GM21717 (cell line): Measurements from ENCODE around the gene IGF2BP2.
"Not testable (repeated sequence)": the region's sequence is repeated elsewhere in the genome, so short reads cannot be mapped to it uniquely, and the experiment has no call there.

Experiments used
- ATAC-seq: cut with Tn5 transposase; IDR thresholded peaks from one replicate; pipeline ENCODE4 v1.9.1; 2021; ENCODE audit warnings: mild to moderate bottlenecking, moderate library complexity; ENCODE audit not compliant: unreplicated experiment

Gene IGF2BP2

DNA sequence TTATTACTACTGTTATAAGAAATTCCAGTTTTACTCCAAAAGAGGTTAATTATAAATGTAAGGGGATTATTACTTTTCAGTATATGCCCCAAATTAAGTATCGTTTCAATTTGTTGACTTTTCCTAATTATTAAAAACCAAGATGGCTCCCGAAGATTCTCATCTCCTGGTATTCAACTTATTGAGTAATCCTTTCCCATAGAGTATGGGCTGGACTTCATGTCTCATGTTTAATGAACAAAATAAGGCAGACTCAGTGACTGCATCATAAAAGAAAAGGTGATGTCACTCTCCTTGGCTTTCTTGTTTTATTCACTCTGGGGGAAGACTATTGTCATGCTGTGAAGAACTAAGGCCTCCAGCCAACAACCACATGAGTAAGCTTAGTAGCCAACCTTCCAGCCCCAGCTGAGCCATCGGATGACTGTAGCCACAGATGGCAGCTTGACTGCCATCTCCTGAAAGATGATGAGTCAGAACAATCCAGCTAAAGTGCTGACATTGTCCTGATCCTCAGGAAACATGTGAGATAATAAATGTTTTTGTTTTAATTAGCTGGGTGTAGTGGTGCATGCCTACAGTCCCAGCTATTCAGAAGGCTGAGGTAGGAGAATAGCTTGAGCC is 17.3 kb downstream of the IGF2BP2 start:
- ATAC-seq: no peak

DNA sequence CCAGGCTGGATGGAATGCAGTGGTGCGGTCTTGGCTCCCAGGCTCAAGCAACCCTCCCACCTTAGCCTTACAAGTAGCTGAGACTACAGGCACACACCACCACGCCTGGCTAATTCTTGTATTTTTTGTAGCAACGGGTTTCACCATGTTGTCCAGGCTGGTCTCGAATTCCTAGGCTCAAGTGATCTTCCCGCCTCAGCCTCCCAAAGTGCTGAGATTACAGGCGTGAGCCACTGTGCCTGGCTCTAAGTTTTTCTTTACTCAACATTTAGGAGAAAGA is 26.1 kb downstream of the IGF2BP2 start:
- ATAC-seq: not testable (repeated sequence)

DNA sequence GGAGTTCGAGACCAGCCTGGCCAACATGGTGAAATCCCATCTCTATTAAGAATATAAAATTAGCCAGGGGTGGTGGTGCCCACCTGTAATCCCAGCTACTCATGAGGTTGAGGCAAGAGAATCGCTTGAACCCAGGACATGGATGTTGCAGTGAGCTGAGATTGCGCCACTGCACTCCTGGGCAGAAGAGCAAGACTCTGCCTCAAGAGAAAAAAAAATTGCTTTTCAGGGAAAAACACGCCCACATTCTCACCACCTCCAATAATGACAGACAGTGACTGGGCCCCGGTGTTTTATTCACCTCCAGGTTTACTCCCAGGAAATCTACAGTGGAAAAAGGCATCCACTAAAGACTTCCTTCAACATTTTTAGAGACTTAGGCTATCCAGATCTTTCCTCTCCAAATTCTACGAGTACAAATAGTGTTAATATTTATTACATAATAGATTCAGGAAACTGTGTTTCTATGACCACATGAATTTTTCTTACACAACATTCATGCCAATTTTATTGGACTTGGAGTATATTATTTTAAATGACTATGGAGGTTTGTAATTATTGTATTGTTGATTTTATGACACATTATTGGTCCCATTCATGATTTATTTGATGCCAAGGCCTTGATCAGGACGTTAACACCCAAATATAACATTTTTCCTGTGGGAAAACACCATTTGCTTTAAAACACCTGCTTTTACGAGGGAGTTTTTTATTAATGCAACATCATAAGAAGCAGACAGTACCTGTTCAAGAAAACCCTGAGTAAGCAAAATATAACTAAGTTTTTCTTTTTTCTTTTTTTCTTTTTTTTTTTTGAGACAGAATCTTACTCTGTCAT is 26.6 kb downstream of the IGF2BP2 start:
- ATAC-seq: no peak

DNA sequence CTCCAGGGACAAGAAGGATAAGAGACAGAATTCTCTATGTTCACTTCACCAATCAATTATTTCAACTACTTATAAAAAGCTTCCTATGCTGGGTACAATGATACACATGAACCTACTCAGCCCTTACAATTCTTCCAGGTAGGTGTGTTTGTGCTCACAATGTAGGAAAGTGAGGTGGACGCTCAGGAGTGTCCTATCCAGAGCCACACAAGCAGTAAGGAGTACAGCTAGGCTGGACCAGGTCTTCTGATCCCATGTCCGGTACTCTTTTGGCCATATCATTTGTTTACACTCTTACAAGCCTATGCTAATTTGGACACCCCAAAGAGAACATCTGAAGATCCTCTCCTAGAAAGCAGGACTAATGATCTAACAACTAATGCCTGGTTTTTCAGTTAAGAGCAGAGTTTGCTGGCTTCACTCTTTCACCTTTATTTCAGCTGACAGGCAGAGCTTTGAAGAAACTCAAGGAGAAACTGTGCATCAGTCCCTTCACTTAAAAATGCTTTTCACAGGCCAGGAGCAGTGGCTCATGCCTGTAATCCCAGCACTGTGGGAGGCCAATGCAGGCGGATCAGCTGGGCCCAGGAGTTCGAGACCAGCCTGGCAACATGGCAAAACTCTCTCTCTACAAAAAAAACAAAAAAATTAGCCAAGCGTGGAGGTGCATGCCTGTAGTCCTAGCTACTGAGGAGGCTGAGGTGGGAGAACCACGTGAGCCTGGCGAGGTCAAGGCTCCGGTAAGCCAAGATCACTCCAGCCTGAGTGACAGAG is 27.5 kb downstream of the IGF2BP2 start:
- ATAC-seq: no peak

DNA sequence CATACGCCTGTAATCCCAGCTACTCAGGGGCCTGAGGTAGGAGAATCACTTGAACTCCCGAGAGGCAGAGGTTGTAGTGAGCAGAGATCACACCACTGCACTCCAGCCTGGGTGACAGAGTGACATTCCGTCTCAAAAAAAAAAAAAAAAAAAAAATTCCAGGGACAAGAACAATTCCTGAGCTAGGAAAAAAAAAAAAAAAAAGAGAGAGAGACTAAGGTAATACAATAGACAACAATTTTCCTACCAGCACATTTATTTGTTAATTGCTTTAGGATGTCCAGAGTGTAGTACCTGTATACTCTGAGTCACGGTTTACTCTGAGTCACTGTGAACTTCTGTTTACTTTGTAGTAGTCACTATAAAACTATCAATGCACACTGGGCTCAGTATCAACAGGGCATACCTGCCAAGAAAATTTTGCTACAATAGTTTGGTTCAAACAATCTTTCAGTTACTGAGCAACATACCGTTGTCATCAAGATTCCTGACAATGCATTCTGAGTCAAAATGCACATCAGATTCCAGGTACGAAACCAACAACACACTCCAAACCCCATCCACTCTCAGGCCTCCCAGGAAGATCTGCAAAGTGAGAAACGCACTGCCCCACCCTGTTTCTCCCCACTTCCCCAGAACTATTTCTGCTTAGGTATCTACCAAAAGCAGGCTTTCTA is 28.3 kb downstream of the IGF2BP2 start:
- no peak for ATAC-seq

DNA sequence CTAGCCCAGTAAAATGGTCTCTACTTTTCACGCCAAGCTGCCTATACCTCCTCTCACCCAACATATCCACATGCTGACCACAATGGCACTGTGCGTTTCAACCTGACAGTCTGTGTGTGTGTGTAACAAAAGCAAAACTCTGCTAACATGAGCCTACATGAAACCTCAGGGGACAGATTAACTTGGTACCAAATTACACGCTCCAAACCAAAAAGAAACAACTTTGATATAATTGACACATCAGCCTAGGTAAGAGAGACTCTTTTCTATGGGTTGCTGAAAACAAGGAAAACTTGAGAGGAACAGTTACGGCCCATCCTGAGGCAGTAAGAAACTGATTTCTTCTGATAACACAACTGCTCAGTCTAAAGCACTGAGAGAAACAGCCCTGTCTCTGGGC is 31.5 kb downstream of the IGF2BP2 start:
- no peak for ATAC-seq

DNA sequence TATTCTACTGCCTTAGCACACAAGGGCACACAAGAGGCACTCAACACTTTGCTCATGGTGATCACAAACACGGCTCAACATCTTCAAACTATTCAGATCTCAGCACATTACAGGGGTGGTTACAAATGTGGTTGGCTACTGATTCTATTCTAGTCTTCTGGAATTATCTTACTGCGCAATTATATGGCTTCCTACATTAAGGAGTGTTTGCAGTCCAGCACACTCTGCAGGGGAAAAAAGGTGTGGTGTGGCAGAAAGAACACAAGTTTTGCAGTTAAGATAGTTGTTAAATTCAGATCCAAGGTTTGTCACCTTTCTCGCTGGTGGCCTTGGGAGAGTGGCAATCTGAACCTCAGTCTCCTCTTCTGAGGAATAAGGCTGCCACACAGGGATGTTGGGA is 31.9 kb downstream of the IGF2BP2 start:
- no peak for ATAC-seq

DNA sequence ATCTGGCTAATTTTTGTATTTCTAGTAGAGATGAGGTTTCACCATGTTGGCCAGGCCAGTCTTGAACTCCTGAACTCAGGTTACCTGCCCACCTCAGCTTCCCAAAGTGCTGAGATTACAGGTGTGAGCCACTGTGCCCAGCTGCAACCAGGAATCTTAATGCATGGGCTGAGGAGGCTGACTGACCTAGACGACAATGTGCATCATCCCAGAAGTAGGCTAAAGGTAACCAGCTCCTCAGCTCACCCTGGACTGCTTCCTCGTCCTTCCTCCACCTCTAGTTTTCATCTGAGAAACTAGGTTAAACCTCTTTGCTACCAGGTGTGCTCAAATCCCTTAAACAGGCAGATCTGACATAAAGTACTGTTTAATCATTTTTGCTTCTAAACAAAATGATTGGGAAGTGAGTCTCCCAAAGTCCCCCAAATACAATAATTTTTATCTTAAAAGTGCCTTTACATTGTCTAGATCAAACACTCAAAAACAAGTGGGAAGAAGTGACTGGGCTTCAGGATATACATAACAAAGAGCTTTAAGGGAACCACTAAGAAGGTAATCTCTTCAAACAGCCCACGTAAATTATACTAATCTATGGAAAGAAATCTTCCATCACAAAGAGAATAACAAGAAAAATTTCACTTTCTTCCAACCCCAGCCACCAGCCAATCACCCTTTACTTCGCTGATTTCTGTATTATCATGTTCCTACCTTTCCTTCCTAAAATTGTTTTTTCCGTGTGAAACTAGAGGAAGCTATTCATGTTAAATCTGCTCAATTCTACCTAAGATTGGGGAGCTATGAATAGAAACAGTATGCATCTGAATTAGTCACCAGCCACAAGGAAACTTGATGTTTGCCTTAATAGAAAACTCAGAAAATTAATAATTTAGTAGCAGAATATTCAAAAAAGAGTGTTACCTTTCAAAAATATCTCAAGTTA is 34.7 kb downstream of the IGF2BP2 start:
- ATAC-seq: no peak

DNA sequence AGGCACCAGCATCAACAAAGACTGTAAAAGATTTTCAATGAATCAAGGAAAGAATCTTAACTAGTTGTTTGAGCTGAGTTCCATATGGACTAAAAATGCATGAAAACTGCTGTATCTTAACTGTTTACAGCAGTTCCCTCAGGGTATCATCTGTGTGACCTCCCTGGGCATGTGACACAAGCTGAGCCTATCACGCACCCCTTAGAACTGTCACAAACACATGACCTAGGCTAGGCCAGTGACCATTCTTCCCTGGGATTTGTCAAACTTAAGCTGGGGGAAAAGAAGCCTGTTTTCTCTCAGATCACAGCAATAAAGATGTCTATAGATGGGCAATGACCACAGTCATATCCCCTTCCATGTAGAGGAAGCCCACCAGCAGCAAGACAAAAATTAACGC is 35.7 kb downstream of the IGF2BP2 start:
- ATAC-seq: no peak

DNA sequence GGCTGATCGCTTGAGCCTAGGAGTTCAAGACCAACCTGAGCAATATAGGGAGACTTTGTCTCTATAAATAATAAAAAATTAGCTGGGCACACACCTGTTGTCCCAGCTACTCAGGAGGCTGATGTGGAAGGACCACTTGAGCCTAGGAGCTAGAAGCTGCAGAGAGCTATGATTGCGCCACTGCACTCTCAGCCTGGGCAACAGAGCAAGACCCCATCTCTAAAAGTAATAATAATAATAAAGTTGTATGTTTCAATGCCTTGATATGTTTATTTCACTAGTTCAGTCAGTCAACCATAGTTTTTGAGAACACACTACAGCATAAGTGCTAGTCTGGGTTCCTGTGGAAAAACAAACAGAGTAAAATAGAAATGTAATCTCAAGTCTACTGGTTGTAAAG is 36.5 kb downstream of the IGF2BP2 start:
- ATAC-seq: no peak

DNA sequence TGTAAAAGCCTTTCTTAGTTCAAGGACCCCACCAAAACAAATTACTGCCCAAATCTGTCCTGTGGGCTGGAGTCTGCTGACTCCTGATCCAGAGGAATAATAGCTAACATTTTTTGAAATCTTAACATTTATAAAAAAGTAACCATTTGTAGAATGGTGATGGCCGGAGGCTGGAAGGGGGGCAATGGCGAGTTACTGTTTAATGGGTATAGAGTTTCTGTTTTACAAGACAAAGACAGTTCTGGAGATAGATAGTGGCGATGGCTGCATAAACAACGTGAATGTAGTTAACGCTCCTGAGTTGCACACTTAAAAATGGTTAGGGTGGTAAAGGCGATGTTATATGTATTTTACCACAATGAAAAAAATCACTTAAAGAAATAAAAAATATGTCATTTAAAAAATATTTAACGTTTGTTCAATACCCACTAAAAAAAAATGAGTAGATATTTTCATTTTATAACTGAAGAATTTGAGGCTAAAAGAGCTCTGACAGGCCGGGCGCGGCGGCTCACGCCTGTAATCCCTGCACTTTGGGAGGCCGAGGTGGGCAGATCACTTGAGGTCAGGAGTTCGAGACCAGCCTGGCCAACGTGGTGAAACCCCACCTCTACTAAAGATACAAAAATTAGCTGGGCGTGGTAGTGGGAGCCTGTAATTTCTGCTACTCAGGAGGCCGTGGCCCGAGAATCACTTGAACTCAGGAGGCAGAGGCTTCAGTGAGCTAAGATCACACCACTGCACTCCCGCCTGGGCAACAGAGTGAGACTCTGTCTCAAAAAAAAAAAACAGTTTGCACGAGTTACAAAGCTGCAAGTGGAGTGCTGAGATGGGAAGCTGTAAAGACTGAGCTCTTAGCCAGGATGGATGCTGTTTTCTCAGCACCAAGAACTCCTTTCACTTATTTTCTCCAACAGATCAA is 37.6 kb downstream of the IGF2BP2 start:
- no peak for ATAC-seq

DNA sequence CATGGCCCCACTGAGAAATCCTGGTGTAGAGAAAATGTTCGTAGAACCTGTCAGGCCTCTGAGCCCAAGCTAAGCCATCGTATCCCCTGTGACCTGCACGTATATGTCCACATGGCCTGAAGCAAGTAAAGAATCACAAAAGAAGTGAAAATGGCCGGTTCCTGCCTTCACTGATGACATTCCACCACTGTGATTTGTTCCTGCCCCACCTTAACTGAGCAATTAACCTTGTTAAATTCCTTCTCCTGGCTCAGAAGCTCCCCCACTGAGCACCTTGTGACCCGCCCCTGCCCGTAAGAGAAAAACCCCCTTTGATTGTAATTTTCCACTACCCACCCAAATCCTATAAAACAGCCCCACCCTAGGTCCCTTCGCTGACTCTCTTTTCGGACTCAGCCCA is 38.6 kb downstream of the IGF2BP2 start:
- not testable (repeated sequence) for ATAC-seq

DNA sequence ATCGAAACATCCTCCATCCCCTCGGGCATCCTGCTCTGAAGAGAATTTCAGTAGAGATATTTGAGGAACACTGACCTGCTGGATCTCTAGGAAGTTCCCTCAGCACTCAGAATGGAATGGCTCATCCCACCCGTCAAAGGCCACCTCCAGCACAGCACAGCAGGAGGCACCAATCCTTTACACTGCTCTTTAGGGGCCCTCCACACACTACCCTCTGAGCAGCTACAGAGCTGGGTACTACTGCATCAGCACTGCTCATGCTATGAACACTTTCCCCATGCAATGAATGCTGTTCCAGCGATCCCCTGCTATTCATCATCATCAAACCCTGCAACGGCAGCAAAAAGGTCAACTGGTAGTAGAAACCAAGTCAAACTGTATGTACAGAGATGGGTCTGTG is 40.5 kb downstream of the IGF2BP2 start:
- no peak for ATAC-seq

DNA sequence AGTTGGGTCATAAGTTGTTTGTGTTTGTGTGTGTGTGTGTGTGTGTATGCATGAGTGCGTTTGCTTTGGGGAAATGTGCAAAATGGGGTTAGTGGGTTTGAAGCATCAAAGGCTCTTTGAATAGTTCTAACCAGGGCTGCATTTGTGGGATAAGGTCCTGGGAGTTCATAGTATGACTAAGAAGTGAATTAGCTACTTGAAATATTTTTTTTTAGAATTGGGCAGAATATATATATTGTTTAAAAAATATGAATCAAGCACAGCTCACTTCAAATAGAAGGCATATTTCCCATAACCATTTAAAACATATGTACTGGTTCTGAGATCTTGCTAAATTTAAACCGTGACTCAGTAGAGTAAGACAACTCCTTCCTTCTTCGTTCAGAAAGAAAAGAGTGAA is 43.1 kb downstream of the IGF2BP2 start:
- no peak for ATAC-seq

DNA sequence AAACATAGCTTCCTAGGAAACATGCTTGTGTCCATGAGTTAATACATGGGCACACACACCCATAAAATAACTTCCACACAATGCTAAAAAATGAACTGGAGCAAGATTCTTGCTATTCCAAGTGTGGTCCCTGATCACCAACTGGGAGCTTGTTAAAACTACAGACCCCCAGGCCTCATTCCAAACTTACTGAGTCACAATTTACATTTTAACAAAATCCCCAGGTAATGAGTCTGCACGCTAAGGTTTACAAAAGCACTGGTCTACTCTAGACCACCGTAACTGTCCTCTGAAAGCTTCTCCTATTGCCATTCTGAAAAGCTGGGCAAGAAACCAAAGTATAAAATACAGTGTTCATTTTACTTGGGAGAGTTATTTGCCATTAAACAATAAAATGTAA is 45.4 kb downstream of the IGF2BP2 start:
- ATAC-seq: no peak

DNA sequence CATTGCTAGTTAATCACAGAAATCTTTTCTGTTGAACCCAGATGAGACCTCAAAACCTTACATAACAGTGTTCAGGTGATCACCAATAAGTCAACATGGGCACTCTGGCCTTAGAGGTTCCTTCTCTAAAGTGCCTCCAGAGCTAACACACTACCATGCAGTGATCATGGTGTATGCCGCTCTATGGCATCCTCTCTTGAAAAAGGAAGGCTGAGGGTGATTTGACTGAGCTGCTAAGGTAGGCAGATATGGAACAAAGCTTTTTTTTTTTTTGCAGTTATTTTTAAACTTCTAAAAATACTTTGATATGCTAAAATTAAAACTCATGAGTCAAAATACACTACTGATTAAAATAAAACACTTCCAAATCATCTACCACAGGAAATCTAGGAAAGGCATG is 46.0 kb downstream of the IGF2BP2 start:
- no peak for ATAC-seq

DNA sequence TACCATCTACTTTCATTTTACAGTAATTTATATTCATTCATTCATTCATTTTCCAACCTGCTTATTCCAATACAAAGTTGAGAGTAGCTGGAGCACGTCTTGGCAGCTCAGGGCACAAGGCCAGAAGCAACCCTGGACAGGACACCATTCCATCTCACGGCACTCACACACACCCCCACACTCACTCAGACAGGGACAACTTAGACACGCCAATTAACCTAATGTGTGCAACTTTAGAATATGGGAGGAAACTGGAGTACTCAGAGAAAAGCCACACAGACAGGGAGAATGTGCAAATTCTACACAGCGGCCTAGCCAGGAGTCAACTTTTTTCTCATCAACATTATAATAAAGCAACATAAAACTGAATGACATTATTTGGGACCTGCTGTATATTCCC is 46.7 kb downstream of the IGF2BP2 start:
- no peak for ATAC-seq

DNA sequence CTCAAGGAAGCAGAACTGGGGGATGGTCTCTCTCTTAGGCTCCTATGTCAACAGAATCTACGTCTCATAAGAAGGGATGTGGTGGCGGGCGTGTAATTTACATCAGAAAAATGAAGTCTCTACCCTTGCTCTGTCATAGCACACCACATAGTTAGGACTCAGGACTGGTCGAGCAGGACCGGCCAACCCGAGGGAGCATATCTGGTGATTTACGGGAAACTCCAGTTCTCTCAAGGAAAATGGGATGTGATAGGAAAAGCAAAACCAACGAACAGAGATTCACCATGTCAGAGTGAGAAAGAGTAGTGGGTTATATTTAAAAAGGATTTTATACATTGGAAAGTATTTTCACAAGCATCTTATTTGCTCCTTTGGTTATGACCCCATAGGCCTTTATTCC is 54.7 kb downstream of the IGF2BP2 start:
- no peak for ATAC-seq

DNA sequence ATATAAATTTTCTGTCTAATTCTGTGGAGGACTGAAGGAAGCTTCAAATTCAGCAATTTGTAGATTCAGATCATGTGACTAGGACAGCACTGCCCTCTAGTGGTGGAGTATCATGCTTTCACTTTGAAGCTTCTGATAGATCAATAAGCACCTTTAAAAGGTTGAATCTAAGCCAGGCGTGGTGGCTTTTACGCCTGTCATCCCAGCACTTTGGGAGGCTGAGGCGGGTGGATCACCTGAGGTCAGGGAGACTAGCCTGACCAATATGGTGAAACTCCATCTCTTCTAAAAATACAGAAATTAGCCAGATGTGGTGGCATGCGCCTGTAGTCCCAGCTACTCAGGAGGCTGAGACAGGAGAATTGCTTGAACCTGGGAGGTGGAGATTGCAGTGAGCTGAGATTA is 56.3 kb downstream of the IGF2BP2 start:
- ATAC-seq: not testable (repeated sequence)
